ENCODE measurements around the gene C10orf95. TPM values are rescaled to one million over a fixed set of nuclear protein-coding genes. Genes with fewer than 3 reads are reported as not detected.
A peak's percentile ranks its signal among the peaks of the same experiment; 100 is the strongest.

The C10orf95 gene
- total RNA-seq, 1 donor from 2014 or later = not detected

GRCh38 chr10:102476466-102477141, 25.3 kb upstream of the C10orf95 start:
- Histone ChIP-seq H3K4me2 (no peak overlapping the region), H3F3A (ENCODE audit: low read depth) (peaks cover 12% of the 10 kb centered on the region), H3K27me3 (no peaks in the 10 kb centered on the region), H3K79me2 (ENCODE audit: low read depth) (no peaks in the 10 kb centered on the region), H3K36me3 (no peaks in the 10 kb centered on the region), H3K27ac (no peak overlapping the region), H3K9me3 (ENCODE audit: low read depth) (no peaks in the 10 kb centered on the region), H4K20me1 (ENCODE audit: low read depth) (peaks cover 15% of the 10 kb centered on the region), H3K4me1 (no peaks in the 10 kb centered on the region), H3K9ac (no peak overlapping the region), H3K4me3 (no peak overlapping the region), H2AFZ (replicated peaks) (no peak overlapping the region)
- peaks cover 6% of the 10 kb centered on the region for H3K36me3 Mint-ChIP-seq
- H3K9me3 Mint-ChIP-seq = no peaks in the 10 kb centered on the region
- no peaks in the 10 kb centered on the region for H3K4me1 Mint-ChIP-seq
- peaks cover 3% of the 10 kb centered on the region for H3K27me3 Mint-ChIP-seq (ENCODE audit: insufficient read depth, low read depth)
- no peak overlapping the region for H3K27ac Mint-ChIP-seq
- no peak for DNase-seq (ENCODE audit: low spot score)
- no peak overlapping the region for H3K4me3 Mint-ChIP-seq
- no peak for TF ChIP-seq EZH2phosphoT487 (IDR thresholded peaks at IDR 0.05)
- TF ChIP-seq CTCF (IDR thresholded peaks at IDR 0.05) = no peak
- no peak for TF ChIP-seq EZH2 (IDR thresholded peaks at IDR 0.05)

- Histone ChIP-seq H4K20me1 (ENCODE audit: low read depth) (peaks cover 15% of the 10 kb centered on the region), H3K9ac (no peak overlapping the region), H3K36me3 (no peaks in the 10 kb centered on the region), H3K79me2 (ENCODE audit: low read depth) (no peaks in the 10 kb centered on the region), H3K9me3 (ENCODE audit: low read depth) (no peaks in the 10 kb centered on the region), H3K27ac (no peak overlapping the region), H3K4me3 (no peak overlapping the region), H2AFZ (replicated peaks) (no peak overlapping the region), H3F3A (ENCODE audit: low read depth) (peaks cover 12% of the 10 kb centered on the region), H3K4me1 (no peaks in the 10 kb centered on the region), H3K4me2 (no peak overlapping the region), H3K27me3 (no peaks in the 10 kb centered on the region)
- H3K36me3 Mint-ChIP-seq = peaks cover 5% of the 10 kb centered on the region
- no peak for TF ChIP-seq EZH2 (IDR thresholded peaks at IDR 0.05)
- TF ChIP-seq CTCF (IDR thresholded peaks at IDR 0.05) = no peak
- no peak for TF ChIP-seq EZH2phosphoT487 (IDR thresholded peaks at IDR 0.05)
- no peaks in the 10 kb centered on the region for H3K4me1 Mint-ChIP-seq
- peak overlapping the region; percentile 65 for H3K27ac Mint-ChIP-seq
- peak overlapping the region; percentile 29 for H3K4me3 Mint-ChIP-seq
- no peak for DNase-seq (ENCODE audit: low spot score)
- H3K27me3 Mint-ChIP-seq (ENCODE audit: insufficient read depth, low read depth) = peaks cover 4% of the 10 kb centered on the region
- no peaks in the 10 kb centered on the region for H3K9me3 Mint-ChIP-seq
Observed at GRCh38 chr10:102475451-102476040, 24.2 kb upstream of the C10orf95 start.

GRCh38 chr10:102473445-102474331, 22.3 kb upstream of the C10orf95 start:
- Mint-ChIP-seq H3K4me1 (no peaks in the 10 kb centered on the region), H3K27ac (no peak overlapping the region), H3K4me3 (no peak overlapping the region), H3K9me3 (no peaks in the 10 kb centered on the region), H3K36me3 (peaks cover 3% of the 10 kb centered on the region), H3K27me3 (ENCODE audit: insufficient read depth, low read depth) (peaks cover 4% of the 10 kb centered on the region)
- H3K9ac ChIP-seq = no peak overlapping the region
- H3K9me3 ChIP-seq (ENCODE audit: low read depth) = no peaks in the 10 kb centered on the region
- no peak overlapping the region for H2AFZ ChIP-seq (replicated peaks)
- H3K27me3 ChIP-seq = no peaks in the 10 kb centered on the region
- no peak for DNase-seq (ENCODE audit: low spot score)
- H3K79me2 ChIP-seq (ENCODE audit: low read depth) = no peaks in the 10 kb centered on the region
- peaks cover 4% of the 10 kb centered on the region for H4K20me1 ChIP-seq (ENCODE audit: low read depth)
- H3K36me3 ChIP-seq = no peaks in the 10 kb centered on the region
- no peaks in the 10 kb centered on the region for H3K4me1 ChIP-seq
- H3F3A ChIP-seq (ENCODE audit: low read depth) = peaks cover under 1% of the 10 kb centered on the region
- H3K27ac ChIP-seq = no peak overlapping the region
- no peak overlapping the region for H3K4me3 ChIP-seq
- TF ChIP-seq EZH2 (IDR thresholded peaks at IDR 0.05) (no peak), CTCF (IDR thresholded peaks at IDR 0.05) (no peak), EZH2phosphoT487 (IDR thresholded peaks at IDR 0.05) (no peak)
- H3K4me2 ChIP-seq = no peak overlapping the region

All from neural progenitor cell (in vitro differentiated cells).